ENCODE measurements around the gene CTDNEP1.

The CTDNEP1 gene

DNA sequence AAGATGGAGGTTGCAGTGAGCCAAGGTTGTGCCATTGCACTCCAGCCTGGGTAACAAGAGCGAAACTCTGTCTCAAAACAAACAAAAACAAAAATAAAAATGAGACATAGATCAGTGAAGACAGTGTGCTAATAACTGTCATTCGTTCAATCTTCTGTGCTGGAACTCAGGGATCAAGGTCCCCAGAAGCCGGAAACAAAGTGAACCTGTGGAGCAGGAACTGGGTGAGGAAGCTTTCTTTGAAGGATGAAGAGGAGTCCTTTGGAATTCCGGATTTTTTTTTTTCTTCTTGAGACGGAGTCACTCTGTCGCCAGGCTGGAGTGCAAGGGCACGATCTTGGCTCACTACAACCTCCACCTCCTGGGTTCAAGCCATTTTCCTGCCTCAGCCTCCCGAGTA lies 27.9 kb upstream of the CTDNEP1 start:
- no peak for DNase-seq (ENCODE audit: low spot score)

DNA sequence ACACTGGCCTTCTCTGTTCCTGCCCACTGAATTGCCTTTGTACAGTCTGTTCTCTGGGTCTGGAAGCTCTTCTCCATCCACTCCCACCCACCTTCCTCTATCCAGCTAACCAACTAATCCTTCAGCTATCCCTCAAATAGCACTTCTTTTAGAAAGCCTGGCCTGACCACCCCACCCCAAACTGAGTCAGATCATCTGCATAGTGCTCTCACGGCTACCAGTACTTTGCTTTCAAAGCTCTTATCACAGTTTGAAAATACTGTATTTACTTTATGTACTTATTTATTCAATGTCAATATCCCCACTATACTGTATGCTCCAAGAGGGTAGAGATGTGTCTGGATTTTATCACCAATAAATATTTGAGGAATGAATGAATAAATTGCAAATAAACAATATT lies 15.2 kb upstream of the CTDNEP1 start:
- DNase-seq (ENCODE audit: low spot score) = no peak

DNA sequence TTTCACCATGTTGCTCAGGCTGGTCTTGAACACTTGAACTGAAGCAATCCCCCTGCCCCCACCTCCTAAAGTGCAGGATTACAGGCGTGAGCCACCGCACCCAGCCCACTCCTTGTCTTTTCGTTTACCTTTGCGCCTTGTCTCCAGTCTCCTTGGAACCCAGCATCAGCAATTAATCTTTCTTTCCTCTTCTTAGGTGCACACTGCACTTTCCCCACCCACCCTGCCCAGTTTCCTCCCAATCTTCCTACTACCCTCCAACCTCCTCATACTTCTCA lies 12.2 kb upstream of the CTDNEP1 start:
- DNase-seq (ENCODE audit: low spot score) = no peak

DNA sequence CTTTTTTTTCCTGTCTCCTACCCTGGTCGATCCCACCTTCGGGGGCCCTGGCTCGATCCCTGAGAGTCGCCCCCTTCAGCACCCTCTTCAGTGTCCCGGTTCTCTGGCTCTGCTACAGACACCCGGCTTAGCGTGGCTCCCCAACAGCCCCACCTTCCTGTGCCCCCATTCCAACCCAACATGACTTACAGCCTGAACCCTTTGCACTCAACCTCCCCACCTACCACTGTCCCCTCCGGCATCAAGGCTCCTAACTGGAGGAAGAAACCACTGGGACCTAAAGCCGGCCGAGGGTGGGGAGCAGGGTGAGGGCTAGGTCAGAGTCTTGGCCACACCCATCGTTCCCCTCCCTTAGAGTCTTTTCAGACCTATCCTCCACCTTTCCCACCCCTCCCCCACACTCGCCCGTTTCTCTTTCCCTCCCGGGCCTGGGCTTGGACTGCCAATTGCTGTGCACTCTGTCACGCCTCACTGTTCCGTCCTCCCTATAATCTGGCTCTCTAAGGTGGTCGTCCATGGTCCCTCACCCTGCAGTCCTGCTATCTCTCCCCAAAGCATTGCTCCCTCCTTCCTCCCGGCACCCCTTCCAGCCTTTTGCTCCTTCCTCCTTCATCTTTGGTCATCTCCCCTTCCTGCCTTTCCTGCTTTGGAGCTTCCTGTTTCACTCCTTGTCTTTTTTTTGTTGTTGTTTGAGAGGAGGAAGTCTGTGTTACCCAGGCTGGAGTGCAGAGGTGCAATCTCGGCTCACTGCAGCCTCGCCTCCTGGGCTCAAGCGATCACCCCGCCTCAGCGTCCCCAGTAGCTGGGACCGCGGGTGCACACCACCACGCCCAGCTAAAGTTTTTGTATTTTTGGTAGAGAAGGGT lies 11.6 kb upstream of the CTDNEP1 start:
- DNase-seq (ENCODE audit: low spot score) = no peak

DNA sequence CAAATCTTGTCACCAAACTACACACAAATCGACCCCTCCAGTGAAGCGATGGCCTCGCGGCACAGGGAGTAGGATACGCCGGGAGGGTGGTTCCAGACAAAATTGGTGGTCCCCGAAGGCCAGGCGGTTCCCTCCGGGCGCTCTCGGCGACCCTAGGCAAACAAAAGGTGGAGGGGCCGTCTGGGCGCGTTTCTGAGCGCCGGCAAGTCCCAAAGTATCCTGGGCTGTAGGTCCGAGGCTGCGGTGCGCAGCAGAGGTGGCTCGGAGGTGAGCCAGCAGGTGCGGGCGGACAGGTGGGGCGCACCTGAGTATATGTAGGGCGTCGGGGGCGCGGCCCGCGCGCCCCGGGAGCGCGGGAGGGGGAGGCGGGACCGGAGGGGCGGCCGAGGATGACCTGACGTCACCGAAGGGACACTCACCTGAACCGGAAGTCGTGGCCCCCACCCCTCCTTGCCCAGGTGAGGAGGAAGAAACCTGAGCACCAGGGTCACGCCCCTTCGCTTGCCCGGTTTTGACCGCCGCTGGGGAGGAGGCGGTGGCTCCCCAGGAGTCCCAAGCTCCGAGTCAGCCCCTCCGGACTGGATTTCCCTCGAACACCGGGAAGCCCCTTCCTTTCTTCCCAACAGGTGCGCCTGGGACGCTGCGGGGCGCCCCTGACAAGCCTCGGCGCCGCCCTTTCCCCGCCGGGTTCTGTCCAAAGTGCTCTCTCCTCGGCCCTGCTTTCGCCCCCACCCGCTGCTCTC lies 10.8 kb upstream of the CTDNEP1 start, which contains the start of gene CLDN7:
Gene CLDN7 (minus strand): TSS at position 287 of the 743 bp plus-strand sequence. CDS start 435 bp downstream, outside the sequence.
- DNase-seq (ENCODE audit: low spot score) = no peak

DNA sequence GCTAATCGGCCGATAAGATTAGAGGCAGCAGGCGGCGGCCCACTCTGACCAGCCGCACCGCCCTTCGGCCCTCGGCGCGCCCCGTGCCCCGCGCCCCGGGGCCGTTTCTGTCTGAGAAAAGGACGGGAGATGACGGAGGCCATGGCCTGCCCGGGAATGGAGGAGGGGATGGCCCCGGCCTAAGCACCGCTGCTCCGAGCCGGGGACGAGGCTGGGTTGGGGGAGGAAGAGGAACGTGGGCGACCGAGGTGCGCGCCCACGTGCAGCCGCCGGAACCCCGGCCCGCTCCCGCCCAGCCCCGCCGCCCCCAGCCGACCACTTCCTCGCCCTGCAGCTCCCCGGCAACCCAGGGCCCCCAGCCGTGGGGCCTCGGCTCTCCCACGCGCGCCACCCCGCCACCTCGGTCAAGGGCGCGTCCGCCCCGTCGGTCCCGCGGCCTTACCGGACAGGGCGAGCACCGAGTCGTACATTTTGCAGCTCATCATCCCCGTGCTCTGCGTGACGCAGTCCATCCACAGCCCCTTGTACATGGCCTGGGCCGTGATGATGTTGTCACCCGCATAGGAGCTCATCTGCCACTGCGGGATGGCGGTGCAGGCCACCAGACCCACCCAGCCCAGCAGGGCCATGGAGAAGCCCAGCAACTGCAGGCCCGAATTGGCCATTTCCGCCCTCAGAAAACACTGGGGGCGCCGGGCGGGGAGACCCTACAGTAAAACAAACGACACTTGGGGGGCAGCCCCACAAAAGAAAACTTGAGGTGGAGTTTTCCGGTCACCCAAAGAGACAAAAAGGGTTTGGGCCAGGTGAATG lies 10.1 kb upstream of the CTDNEP1 start:
- no peak for DNase-seq (ENCODE audit: low spot score)

DNA sequence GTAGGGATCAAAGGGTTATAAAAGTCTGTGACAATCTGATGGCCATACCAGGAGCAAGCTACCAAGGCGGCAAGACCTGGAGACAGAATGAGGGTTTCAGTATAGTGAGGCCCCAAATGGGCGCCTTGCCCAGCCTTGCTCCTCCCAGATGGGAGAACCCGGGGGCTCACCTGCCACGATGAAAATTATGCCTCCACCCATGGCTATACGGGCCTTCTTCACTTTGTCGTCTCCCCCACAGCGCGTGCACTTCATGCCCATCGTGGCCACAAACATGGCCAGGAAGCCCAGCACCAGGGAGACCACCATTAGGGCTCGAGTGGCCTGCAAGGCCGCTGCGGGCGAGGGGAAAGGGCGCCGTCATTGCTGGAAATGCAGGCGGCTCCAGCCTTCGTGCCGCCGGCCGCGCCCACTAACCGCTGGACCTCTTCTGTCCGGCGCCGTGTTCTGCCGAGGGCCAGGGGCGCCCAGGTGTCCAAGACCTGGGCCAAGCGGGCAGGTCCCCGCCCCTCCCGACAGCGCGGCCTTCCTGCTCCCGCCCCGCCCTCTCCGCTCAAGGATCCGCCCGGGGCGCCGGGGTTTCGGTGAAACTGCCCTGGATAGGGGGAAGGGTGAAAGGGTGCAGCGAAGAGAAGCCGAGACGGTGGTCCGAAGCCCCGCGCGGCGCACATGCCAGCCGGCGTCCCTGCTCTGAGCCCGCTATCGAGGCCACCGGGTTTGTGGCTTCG lies 9.3 kb upstream of the CTDNEP1 start:
- DNase-seq (ENCODE audit: low spot score) = no peak

DNA sequence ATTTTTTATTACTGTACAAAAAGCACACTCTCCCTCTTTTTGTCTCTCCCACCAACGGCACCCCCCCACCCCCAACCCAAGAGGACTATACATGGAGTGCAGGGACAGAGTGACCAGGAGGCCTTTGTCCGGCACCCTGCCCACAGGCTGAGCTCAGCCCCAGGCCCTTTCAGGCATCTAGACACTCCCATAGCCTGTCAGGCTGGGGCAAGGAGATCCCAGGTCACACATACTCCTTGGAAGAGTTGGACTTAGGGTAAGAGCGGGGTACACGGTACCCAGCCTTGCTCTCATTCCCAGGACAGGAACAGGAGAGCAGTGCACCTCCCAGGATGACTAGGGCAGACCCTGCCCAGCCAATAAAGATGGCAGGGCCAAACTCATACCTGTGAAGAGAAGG lies 8.6 kb upstream of the CTDNEP1 start:
- DNase-seq (ENCODE audit: low spot score) = no peak

DNA sequence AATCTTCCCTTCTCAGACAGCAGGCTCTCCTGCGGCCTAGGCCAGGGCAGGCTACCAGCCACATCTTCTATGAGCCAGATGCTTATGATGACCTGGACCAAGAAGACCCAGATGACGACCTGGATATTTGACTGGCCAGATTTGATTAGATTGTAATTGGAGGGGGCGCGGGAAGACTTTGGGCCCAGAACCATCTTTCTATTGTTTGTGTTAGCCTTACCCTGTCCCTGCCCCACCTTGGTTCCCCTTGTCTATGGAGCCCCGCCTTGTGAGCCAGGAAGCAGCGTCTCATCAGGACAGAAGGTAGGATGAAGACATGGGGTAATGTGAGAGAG lies 8.0 kb upstream of the CTDNEP1 start:
- DNase-seq (ENCODE audit: low spot score) = no peak

DNA sequence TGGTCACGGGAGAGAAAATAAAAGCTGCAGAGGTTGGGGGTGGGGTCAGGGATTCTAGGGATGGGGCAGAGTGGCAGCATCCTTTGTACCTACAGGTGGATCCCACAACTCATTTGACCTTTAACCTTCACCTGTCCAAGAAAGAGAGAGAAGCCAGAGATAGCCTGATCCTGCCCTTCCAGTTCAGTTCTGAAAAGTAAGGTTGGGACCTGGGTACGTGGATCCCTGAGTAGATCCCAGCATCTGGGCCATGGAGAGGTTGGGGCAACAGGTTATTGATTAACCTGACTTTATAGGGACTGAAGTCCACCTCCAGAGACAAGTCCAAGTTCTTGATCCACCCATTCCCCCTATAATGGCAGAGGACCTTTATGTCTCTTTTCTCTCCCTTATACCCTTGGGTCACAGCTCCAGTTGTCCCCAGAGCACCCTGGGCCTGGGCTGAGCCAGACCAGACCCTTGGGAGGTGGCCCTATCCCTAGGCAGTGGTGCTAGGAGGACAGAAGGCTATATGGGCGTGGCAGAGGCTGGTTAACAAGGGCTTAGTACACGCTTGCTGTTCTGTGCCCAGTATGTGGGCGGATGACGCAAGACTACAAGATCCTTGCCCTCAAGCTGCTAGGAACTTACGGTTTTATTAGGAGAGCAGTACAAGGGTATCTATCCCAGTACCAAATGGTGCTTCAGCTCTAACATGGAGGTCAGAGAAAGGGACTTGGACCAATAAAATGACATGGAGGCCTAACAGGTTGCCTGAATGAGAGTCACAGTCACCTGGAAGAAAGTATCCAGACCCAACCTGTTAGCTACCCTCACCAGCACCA lies 7.4 kb upstream of the CTDNEP1 start:
- no peak for DNase-seq (ENCODE audit: low spot score)

DNA sequence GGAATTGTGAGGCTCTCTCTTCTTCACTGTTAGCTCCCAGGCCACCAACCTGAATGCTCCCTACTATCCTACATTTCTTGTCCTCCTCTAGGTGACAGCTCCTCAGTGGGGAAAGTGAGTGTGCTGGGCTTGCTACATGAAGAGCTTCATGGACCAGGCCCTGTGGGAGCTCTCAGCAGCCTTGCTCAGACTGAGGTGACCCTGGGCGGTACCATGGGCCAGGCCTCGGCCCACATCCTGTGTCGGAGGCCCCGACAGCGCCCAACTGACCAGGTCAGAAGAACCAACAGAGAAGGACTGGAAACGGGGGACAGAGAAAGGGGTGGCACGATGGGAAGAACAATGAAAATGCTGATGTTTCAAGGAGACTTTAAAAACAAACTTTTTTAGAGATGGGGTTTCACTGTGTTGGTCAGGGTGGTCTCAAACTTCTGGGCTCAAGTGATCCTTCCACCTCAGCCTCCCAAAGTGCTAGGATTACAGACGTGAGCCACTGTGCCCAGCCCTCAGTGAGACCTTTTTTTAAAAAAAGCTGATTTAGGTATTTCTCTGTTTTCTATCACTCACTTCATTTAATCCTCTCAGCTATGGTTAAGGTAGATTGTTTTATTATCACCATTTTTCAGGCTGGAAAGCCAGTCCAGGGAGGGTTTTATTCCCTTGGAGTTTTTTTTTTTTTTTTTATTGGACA lies 5.4 kb upstream of the CTDNEP1 start:
- DNase-seq (ENCODE audit: low spot score) = no peak

DNA sequence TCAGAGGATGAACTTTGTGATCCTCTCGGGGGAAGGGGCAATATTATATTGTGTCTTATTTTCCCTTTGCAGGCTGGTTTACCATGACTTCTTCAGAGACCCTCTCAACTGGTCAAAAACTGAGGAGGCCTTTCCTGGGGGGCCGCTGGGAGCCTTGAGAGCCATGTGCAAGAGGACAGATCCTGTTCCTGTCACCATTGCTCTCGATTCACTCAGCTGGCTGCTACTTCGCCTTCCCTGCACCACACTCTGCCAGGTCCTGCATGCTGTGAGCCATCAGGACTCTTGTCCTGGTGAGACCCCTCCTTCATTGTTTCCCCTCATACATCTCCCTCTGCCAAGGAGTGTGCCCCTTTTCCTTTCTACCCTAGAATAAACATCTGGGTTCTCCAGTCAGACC lies 3.0 kb upstream of the CTDNEP1 start:
- no peak for DNase-seq (ENCODE audit: low spot score)

DNA sequence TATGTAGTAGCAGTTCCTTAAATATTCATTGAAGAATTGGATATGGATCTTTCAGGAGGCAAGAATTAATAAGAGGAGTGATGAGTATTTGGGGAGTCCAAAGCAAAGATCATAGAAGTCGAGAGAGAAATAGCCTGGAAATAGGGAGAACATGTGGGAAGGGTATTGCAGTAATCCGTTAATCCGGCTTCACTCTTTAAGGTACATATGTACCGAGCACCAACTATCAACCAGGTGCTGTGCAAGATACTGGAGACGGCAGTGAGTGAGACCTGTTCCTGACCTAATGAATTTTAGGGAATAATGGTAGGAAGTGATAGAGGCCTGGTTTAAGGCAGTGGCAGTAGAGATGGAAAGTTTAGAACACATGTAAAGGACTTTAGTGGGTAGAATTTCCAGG lies 1.5 kb upstream of the CTDNEP1 start:
- no peak for DNase-seq (ENCODE audit: low spot score)

DNA sequence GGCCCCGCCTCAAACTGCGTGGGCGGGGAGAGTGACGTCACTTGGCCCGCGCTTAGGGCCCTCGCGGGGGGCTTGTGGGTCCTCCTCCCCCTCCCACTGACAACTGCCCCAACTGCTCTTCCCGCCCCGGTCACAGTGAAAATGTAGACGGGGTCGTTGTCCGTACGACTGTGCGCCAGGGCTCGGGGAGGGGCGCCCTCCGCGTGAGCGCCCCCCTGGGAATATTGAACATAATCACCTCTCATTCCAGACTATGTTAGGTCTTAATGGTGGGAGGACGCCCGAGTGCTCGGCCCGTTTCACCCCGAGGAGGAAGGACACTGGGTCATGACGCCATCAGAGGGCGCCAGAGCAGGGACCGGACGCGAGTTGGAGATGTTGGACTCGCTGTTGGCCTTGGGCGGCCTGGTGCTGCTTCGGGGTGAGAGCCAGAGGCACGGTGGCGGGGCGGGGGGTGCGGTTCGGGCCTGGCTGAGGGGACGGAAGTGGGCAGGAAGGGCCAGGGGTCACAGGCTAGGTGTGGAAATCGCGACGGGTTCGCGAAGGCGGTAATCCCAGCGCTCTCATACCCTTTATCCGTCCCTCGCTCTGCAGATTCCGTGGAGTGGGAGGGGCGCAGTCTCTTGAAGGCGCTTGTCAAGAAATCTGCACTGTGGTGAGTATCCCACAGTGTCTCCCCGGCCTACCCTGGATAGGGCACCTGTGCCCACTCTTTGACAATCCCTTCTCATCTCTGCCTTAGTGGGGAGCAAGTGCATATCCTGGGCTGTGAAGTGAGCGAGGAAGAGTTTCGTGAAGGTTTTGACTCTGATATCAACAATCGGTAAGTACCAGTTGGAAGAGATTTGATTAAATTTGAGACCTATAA lies 876 bp upstream of the CTDNEP1 start, which contains the start of gene ELP5:
Gene ELP5 (plus strand): TSS at position 40 of the 868 bp plus-strand sequence. CDS start 336 bp downstream, at position 376.
- peak; percentile 92 for DNase-seq (ENCODE audit: low spot score)

DNA sequence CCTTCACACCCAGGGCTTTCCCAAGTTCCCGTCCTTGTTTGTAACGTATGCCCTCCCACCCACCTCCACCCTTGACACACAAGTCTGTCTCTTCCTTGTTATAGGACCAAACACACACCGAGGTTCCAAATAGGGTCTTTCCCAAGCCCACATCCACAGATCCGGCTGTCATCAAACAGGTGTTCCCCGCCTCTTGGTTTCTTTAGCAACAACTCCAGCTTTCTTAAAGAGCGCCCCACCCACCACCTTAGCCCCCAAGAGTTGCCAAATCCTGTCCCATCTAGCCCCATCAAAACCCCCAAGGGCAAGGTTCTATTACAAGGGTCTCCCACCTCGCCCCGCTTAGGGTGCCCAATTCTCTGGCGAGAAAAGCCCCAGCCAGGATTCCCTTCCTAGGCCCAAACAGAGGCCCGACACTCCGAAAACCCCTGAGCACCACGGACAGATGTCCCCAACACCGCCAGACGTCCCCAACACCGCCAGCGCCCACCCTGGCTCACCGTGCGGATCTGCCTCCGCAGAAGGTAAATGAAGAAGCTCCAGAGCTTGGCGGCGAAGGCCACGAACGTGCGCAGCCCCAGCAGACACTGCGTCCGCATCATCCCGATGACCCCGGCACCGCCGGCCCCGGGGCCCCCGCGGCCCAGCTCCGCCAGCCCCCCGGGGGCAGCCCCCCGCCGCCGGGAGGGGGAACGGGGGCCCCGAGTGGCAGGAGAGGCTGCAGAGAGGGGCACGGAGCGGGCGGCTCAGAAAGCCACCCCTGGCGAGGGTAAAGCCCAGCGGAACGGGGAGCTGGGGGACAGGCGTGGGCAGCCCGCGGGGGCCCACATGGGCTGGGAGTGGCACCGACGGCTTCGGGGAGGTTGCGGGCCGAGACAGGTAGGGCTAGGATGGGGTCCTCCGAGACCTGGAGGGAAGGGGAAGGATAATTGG lies 573 bp downstream of the CTDNEP1 start:
- no peak for DNase-seq (ENCODE audit: low spot score)

DNA sequence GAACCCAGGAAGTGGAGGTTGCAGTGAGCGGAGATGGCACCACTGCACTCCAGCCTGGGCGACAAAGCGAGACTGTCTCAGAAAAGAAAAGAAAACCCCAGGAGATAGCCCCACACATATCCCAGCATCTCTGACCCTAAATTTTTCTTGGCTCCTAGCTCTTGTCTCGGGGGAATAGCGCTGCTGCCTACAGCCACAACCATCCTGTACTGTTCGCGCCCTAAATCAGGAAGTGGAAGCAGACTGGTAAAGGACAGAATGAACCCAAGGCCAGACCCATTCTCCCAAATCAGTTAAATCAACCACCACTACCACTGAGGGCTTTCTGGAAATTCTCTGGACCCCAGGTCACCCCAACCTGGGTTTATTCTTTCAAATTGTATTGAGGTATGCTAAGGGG lies 1.7 kb downstream of the CTDNEP1 start:
- DNase-seq (ENCODE audit: low spot score) = no peak

DNA sequence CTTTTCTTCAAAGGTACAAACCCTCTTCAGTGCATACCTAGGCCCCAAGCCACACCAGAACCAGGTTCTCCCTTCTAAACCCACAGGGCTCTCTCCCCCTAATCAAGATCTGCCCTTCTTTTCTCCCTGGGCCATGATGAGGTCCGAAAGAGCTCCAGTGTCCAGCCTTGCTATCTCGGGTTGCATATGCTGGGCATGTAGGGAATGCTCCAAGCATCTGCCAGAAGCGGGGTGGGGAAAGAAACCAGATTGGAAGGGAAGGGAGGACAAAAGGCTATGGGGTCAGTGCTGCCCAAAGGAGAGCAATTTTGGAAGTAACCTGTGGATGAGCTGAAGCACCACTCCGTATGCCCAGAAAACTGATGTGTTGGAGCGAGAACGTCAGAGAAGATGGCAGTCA lies 2.3 kb downstream of the CTDNEP1 start:
- no peak for DNase-seq (ENCODE audit: low spot score)

DNA sequence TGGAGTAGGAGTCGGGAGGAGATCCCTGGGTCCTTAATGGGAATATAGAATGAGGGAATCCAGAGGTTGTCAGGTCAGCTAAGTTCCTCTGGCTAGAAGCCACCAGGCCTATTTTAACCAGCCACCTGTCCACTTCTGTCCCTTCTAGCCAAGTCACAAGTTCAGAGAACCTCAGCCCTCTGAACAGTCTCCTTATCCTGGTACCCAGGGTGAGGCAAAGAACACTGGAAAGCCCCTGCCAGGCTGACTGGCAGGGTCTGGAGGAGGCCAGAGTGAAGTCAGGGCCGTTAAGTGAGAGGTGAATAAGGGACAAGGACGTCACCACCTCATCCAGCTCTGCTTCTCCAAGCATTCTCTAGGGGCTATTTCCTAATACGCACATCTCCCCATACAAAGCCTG lies 2.7 kb downstream of the CTDNEP1 start:
- no peak for DNase-seq (ENCODE audit: low spot score)

Measured in pons (tissue), 1 donor.